Fibroblast of the conjunctiva (primary cell): ENCODE data around the gene HTT.

ENCODE experiments used
- DNase-seq: peaks from one replicate; pipeline ENCODE4 v3.0.0-alpha.2; 2010; ENCODE audit warnings: low read depth

Gene HTT

DNA sequence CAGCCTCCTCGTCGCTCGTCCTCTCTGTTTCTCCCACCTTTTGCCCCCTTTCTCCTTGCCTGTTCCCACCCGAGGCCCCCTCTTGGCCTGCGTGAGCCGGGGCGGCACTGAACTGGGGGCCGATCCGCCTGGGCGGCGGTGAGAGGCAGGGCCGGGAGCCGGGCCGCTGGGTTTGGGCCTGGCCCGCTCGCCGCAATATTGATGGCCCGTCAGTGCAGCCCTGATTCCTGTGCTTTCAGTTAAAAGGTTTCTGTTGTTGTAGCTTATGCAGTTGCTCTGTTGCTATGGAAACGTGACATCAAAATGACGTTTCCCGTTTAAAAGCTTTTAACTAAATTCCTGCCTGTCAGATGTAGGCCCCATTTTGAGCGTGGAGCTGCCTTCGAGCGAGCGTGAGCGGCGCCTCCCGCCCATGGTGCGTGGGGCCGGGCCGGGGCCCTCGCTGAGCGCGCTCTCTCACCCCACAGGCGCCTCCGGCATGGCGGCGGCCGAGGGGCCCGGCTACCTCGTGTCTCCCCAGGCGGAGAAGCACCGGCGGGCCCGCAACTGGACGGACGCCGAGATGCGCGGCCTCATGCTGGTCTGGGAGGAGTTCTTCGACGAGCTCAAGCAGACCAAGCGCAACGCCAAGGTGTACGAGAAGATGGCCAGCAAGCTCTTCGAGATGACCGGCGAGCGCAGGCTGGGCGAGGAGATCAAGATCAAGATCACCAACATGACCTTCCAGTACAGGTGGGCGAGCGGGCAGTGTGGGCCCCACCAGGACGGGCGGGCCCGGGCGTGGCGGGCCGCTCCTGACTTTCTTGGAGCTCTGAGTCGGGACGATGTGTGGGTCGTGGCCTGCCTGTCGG, 174.6 kb downstream of the HTT start, which contains the start of gene MSANTD1:
MSANTD1 (plus strand) TSS at position 349 of the 851 bp plus-strand sequence; CDS start at position 413, 64 bp downstream.
- peak; percentile 20 for DNase-seq

GRCh38 chr4:3249711-3250437, 175.4 kb downstream of the HTT start:
- no peak for DNase-seq

DNA sequence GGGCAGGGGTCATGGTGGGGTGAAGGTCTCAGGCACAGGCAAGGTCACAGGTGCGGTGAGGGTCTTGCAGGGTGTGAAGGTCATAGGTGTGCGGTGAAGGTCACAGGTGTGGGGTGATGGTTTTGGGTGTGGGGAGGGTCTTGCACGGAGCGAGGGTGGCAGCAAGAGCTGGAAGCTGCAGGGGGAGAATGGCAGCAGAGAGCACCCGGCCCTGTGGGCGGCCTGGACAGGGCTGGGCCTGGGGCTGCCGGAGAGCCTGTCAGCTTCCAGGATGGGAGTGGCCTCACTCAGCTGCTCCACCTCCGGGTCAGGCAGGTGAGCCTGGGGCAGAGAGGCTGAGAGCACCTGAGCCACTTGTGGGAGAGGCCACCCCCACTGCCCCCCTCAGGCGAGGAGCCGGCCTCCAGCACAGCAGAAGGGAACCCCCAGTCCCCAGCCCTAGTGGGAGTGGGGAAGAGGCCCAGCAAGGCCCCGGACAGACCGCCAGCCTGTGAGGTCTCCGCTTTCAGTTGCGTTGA, 176.0 kb downstream of the HTT start:
- no peak for DNase-seq

DNA sequence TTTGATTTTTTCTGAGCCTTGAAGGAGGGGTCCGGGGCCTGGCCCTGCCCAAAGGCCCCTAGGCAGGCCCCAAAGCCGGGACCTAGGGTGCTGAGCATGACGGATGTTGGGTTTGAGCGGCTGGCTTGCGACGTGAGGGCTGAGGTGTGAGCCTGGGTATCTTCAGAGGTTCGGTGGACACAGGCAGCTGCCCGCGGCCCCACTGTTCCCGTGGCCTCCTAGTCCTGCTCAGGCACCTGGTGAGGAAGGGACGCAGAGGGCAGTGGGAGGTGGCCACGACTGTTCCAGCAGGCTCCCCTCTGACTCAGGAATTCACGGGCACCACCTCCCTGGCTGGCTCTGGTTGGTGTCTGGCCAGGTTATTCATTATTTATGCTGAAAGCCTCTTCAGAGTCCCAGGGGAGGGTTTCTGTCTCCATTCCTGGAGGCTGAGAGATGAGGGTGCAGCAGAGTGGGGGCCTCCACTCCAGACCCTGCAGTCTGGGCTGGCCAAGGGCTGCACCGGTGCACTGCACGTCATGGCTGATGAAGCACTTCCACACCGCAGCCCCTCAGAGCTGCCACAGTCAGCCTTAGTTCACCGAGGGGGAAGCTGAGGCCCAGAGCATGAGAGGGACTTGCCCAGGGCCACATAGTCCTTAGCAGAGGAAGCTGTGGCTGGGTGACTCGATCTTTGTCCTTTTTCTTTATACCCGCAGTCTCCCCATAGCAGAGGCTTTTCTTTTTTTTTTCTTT, 176.6 kb downstream of the HTT start:
- no peak for DNase-seq

DNA sequence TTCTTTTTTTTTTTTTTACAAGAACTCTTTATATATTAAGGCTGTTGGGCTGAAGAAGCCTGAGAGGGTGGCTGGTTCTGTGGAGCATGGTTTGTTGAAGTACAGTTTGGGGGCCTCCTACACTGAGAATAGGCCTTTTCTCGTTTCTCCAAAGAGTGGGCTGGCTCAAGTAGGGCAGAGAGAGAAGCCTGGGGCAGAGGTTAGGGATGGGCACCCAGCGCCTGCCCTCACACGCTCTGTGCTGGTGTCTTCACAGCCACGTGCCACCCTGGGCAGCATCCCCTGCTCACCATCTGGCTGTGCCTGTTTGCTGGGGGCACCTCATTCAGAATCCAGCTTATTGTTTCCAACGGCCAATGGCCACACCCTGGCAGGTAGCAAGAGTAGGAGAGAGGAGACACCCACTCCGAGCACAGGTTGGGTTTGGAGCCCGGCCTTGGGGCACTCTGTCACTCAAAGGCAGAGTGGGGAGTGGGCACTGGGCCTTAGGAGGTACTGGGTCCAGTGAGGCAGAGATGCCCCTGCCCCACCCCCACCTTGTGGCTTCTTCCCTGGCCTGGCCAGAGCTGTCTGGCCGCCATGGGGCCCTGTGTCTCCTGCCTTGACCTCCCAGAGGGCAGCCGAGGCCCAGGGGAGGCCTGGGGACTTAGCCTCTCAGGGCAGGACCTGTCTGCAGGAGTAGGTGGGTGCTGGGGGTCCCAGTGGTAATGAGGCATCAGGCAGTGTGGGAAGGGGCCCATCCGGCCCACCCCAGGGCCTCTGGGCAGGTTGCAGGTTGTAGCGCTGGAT, 177.4 kb downstream of the HTT start:
- no peak for DNase-seq

DNA sequence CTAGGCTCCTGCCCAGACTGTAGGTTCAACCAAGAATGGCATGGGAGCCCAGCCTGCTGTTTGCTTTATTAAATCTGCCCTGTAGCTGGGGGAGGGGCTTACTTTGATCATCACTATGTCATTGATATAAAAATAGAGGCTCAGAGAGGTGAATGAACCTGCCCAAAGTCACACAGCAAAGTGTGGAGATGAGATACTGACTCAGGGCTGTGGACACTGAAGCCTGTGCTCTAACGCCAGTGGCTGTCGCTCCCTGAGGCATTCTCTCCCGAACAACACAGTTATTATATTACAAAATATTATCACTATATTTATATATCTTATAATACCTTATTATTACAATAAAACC, 178.0 kb downstream of the HTT start:
- no peak for DNase-seq

- no peak for DNase-seq
These were observed 178.6 kb downstream of the HTT start for GRCh38 chr4:3252831-3253641.

- DNase-seq: no peak
These were observed 179.3 kb downstream of the HTT start for GRCh38 chr4:3253808-3254207.

DNA sequence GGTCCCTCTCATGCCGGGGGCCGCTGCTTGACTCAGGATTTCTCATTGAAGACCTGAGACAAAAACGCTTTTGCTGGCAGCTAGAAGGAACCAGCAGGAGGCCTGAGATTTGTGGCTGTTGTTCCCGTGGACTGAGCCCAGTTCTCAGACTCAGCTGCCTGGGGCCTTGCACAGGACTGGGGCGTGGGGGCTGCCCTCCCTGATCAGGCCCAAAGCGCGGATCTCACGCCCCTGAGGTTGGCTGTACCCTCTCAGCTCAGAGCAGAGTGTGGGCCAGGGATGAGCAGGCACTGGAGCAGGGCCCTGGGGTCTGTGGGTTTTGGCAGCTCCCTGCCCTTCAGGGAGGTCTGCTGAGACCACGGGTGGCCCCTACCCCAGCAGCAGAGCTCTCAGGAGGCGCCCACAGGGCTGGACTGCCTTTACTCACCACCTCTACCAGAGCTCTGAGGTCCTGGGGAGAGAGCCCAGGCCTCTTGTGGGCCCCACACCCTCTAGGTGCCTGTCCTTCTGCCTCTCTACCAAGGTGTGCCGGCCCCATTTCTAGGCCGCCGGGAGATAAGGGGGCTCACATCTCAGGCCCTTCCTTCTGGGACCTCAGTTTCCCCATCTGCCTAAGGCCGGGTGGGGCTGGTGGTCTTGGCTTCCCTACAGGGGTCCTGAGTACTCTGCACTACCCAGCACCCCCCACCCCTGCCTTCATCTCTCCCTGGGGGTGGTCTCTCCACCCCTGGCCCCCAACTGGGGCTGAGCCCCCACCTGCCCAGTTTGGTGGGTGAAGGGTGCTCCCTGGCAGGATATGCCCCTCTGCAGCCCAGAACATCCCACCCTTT, 180.0 kb downstream of the HTT start:
- DNase-seq: no peak

- DNase-seq: no peak
These were observed 181.2 kb downstream of the HTT start for GRCh38 chr4:3255611-3256186.

DNA sequence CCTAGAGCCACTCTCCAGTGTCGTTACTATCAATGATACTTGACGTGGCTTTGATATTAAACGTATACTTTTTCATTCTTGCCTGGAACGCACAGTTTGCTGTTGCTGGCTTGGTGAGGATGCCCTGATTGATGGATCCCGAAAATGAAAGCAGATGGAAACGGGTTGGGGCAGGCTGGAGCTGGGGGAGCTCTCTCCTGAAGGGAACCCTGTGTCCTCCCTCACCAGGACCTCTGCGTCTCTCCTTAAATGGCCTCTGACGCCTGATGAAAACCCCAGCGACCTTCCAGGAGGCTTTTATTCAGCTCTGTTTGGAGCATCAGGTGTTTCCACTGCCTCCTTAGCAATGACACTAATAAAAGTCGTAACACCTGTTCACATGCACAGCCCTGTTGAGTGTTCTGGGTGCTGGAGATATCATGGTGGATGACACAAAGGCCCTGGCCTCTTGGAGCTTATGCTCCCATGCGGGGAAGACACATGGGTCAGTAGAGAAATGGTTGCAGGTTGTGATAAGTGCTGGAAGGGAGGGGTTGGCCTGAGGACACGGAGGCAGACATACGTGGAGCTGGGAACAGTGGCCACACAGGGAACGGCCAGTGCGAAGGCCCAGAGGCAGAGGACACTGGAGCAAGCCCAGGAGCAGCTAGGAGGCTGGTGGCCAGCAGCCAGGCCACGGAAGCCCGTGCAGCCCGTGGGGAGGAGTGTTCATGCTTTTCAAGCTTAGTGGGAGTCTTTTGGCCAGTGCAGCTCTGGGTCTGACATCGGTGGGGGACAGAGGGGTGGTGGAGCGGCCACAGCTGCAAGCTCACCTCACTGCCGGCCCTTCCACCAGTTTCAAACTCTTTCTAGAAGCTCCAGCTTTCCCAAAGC, 182.0 kb downstream of the HTT start:
- no peak for DNase-seq

GRCh38 chr4:3257103-3257555, 182.6 kb downstream of the HTT start:
- no peak for DNase-seq

- no peak for DNase-seq
These were observed 183.3 kb downstream of the HTT start for GRCh38 chr4:3257556-3258482.

DNA sequence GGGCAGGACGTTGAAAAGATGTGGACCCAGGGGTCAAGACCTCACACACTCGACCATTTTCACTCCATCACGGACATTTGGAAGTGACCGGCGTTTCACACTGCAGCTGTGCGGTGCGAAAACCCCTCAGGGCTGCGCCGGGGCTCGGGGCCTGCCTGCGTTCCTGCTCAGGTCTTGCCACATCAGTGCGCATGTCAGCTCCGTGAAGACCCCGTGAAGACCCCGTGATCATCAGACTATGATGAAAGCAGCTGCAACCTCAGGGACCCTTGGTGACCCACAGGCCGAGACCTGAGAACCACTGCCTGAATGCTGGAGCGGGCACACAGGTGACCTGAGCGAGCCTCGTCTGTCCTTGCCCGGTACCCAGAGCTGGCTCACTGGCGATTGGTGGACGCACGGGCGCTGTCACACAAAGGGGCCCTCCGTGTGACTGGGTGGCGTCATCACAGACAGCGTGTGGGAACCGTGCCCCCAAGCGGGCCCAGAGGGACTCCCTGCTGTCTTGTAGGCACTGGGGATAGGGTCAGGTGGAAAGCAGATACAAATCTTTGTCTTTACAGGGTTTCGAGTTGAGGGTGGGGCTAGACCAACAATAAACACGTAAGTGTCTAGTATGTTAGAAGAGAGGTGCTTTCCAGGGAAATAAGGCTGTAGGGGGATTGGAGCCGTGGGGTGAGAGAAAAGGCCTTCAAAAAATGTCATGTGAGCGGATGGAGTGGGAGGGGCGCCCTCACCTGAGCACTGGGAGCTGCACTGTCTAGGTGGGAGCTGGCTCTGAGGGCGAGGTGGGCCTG, 187.1 kb downstream of the HTT start:
- DNase-seq: no peak

DNA sequence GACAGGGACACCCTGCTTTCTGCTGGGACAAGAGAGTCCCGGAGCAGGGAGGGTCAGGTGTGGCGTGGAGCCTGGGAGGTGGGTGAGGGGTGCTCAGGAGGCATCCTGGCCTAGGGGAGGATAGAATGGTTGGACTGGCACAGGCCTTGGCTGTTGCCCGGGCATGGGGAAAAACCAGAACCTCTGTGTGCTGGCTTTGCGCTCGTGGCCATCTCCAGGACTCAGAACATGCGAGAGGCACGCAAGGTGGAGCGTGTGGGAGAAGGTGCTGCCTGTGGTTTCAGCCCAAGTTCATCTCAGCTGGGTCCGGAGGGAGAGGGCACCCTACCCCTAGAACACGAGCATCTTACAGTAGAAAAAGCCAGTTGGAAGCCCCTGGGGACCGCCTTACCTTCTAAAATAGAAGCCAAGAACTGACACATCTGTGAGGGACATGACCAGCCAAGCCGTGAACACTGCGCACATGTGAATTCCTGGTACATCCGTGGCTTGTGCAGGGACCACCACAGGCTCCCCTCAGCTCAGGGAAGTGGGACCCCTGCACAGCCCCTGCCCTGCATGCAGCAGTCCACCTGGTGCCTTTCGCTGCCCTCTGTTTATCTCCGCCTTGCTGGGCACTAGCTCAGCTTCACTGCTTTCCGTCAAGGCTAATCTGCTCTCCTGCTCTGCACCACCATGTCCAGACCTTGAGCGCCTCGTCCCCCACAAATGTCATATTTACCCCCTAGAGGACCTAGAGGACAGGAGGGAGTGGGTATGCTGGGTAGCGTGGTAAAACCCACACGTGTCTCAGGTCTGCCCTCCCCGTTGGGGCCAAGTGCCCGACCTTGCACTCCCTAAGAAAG, 187.9 kb downstream of the HTT start:
- no peak for DNase-seq
